HCT116 (cell line): ENCODE data around the gene TLE5. TPM values are rescaled to one million over a fixed set of nuclear protein-coding genes. Genes with fewer than 3 reads are reported as not detected.

Source experiments
- ATAC-seq: fragments of 200-7000 bp; cut with Tn5 transposase; 2 replicates; pipeline ENCODE4 v1.9.1; 2020; ENCODE audit warnings: mild to moderate bottlenecking, moderate library complexity
- BruUV-seq: library from RNA; stranded (reverse); fragments of 400-500 nt; replicated peaks from 2 replicates; lab custom pipeline; 2021; lab: Mats Ljungman, UMichigan
- CTCF ChIA-PET: fragments of 300-600 bp; sonication (Branson Sonifier 250); formaldehyde crosslinking; loops from one replicate; lab custom pipeline; 2021; ENCODE audit warnings: antibody characterized with exemption; lab: Charles Lee
- POLR2A ChIA-PET: fragments of 300-600, 350-600 bp; sonication (Branson Sonifier 250); formaldehyde crosslinking; loops from one replicate; lab custom pipeline; 2021; ENCODE audit warnings: antibody characterized with exemption; lab: Charles Lee
- RAD21 ChIA-PET, 2 experiments: fragments of 300-600 bp; sonication (Branson Sonifier 250); formaldehyde crosslinking; loops; one replicate each; lab custom pipeline; 2023; ENCODE audit warnings: low total read pairs in 2 of 2; ENCODE audit not compliant: uncharacterized antibody in 2 of 2, unreplicated experiment in 2 of 2, low non-redundant PET in 1 of 2; lab: Charles Lee
- DNase-seq: peaks from one replicate; pipeline ENCODE4 v3.0.0-alpha.2; 2010; ENCODE audit warnings: low read depth, low spot score
- H2AFZ ChIP-seq: fragments of 200-600 bp; shearing (Covaris generic), sonication (generic); 2 replicates; pipeline ENCODE4 v1.6.1; 2017; ENCODE audit warnings: low read depth, mixed run types, mixed read lengths, antibody characterized with exemption, low read length; ENCODE audit not compliant: poor library complexity, severe bottlenecking
- H3K27ac ChIP-seq: 2 replicates; pipeline ENCODE4 v1.5.1; 2012; ENCODE audit warnings: low read depth, low read length
- H3K27me3 ChIP-seq: fragments of 200-600 bp; sonication (generic); 2 replicates; pipeline ENCODE4 v1.6.1; 2016; ENCODE audit warnings: mixed run types, low read length, mixed read lengths; ENCODE audit not compliant: insufficient read depth
- H3K36me3 ChIP-seq, 2 experiments: fragments of 200-500 bp in 1 of 2; fragments of 200-600 bp in 1 of 2; sonication (Bioruptor generic) in 1 of 2; sonication (generic) in 1 of 2; 2 replicates each; pipeline versions ENCODE4 v1.5.1 to v1.6.1; 2014 to 2016; ENCODE audit warnings: low read length in 2 of 2, inconsistent platforms in 1 of 2, mixed read lengths in 1 of 2, mixed run types in 1 of 2; ENCODE audit not compliant: insufficient read depth in 2 of 2, control insufficient read depth in 1 of 2
- H3K4me1 ChIP-seq, 2 experiments: fragments of 200-600 bp in 1 of 2; sonication (generic) in 1 of 2; 2 replicates each; pipeline versions ENCODE4 v1.5.1 to v1.6.1; 2012 to 2017; ENCODE audit warnings: low read length in 2 of 2, inconsistent platforms in 1 of 2, mild to moderate bottlenecking in 1 of 2, mixed read lengths in 1 of 2, mixed run types in 1 of 2, moderate library complexity in 1 of 2; ENCODE audit not compliant: insufficient read depth in 2 of 2, control insufficient read depth in 1 of 2
- H3K4me2 ChIP-seq: fragments of 200-600 bp; sonication (generic); 2 replicates; pipeline ENCODE4 v1.6.1; 2017; ENCODE audit warnings: mixed run types, low read length, mixed read lengths
- H3K4me3 ChIP-seq, 2 experiments: fragments of 200-600 bp in 1 of 2; sonication (generic) in 1 of 2; replicated peaks in 1 of 2; 2 replicates each; pipeline ENCODE4 v1.5.1; 2011 to 2016; ENCODE audit warnings: low read length in 2 of 2, control low read depth in 1 of 2, low read depth in 1 of 2, mild to moderate bottlenecking in 1 of 2, mixed read lengths in 1 of 2, mixed run types in 1 of 2
- H3K79me2 ChIP-seq: fragments of 200-600 bp; sonication (generic); 2 replicates; pipeline ENCODE4 v1.6.1; 2017; ENCODE audit warnings: mild to moderate bottlenecking, mixed run types, low read length, moderate library complexity, mixed read lengths; ENCODE audit not compliant: insufficient read depth
- H3K9ac ChIP-seq: fragments of 200-600 bp; sonication (generic); 2 replicates; pipeline ENCODE4 v1.6.1; 2016; ENCODE audit warnings: low read length, mixed read lengths
- H3K9me2 ChIP-seq: fragments of 200-600 bp; sonication (generic), shearing (Covaris generic); 2 replicates; pipeline ENCODE4 v1.6.1; 2017; ENCODE audit warnings: mixed run types, mild to moderate bottlenecking, moderate library complexity; ENCODE audit not compliant: insufficient read depth
- H3K9me3 ChIP-seq, 2 experiments: fragments of 200-500 bp in 1 of 2; fragments of 200-600 bp in 1 of 2; sonication (Bioruptor generic) in 1 of 2; sonication (generic) in 1 of 2; 2 replicates each; pipeline ENCODE4 v1.6.1; 2014 to 2017; ENCODE audit warnings: low read length in 2 of 2, mixed read lengths in 2 of 2, inconsistent platforms in 1 of 2, low read depth in 1 of 2, mild to moderate bottlenecking in 1 of 2, mixed run types in 1 of 2, moderate library complexity in 1 of 2; ENCODE audit not compliant: control insufficient read depth in 1 of 2, insufficient read depth in 1 of 2
- H4K20me1 ChIP-seq: fragments of 200-600 bp; sonication (generic), shearing (Covaris generic); 2 replicates; pipeline ENCODE4 v1.6.1; 2017; ENCODE audit warnings: mixed run types, mild to moderate bottlenecking, moderate library complexity; ENCODE audit not compliant: insufficient read depth
- FOSL1 ChIP-seq: IDR thresholded peaks from 2 replicates; pipeline ENCODE4 v1.6.1; 2012; ENCODE audit warnings: low read depth
- POLR2A ChIP-seq: IDR thresholded peaks from 2 replicates; pipeline ENCODE4 v1.7.0; 2011; ENCODE audit warnings: borderline replicate concordance; ENCODE audit not compliant: insufficient read depth, insufficient read length; ENCODE audit errors: extremely low read depth
- POLR2AphosphoS5 ChIP-seq: IDR thresholded peaks from 2 replicates; pipeline ENCODE4 v1.6.1; 2011; ENCODE audit warnings: mild to moderate bottlenecking, low read depth, low read length, moderate library complexity
- RAD21 ChIP-seq: IDR thresholded peaks from 2 replicates; pipeline ENCODE4 v1.6.1; 2012; ENCODE audit warnings: low read depth, mild to moderate bottlenecking
- SIN3A ChIP-seq: IDR thresholded peaks from 2 replicates; pipeline ENCODE4 v1.6.1; 2012; ENCODE audit warnings: low read depth
- intact Hi-C: fragments of 100-400 bp; cut with micrococcal nuclease; formaldehyde crosslinking; loops from 2 replicates; pipeline ENCODE4 v1.10.0; 2022
- total RNA-seq: library from RNA; stranded (reverse); gene quantifications from one replicate; pipeline ENCODE4 v1.2.1, GENCODE V29; 2021; ENCODE audit not compliant: unreplicated experiment
- TF ChIP-seq, protein P1 (sequence below): IDR thresholded peaks from 2 replicates; pipeline ENCODE4 v1.6.1; 2012; ENCODE audit warnings: low read depth
- TF ChIP-seq, protein P2 (sequence below): IDR thresholded peaks from 2 replicates; pipeline ENCODE4 v1.6.1; 2011; ENCODE audit warnings: mild to moderate bottlenecking, low read length, moderate library complexity; ENCODE audit not compliant: insufficient replicate concordance; ENCODE audit errors: extremely low read depth

Gene TLE5
- total RNA-seq, 1 experiment from 2014 or later: 263 TPM

DNA sequence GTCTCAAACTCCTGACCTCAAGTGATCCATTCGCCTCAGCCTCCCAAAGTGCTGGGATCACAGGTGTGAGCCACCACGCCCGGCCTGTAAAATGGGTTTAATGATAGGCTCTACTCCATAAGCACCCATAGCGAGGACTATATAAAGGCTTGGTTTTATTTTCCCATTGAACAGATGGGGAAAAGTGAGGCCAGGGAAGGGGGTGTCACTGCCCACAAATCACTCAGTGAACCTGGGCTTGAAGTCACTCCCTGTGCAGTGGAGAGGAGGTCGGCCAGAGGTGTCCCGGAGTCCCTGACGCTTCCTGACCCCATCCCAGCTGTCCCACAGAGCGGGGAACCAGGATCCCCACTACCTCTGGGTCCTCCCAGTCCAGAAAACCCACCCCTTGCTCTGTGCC is 48.2 kb downstream of the TLE5 start (continued):
- TF ChIP-seq, protein P1, sequence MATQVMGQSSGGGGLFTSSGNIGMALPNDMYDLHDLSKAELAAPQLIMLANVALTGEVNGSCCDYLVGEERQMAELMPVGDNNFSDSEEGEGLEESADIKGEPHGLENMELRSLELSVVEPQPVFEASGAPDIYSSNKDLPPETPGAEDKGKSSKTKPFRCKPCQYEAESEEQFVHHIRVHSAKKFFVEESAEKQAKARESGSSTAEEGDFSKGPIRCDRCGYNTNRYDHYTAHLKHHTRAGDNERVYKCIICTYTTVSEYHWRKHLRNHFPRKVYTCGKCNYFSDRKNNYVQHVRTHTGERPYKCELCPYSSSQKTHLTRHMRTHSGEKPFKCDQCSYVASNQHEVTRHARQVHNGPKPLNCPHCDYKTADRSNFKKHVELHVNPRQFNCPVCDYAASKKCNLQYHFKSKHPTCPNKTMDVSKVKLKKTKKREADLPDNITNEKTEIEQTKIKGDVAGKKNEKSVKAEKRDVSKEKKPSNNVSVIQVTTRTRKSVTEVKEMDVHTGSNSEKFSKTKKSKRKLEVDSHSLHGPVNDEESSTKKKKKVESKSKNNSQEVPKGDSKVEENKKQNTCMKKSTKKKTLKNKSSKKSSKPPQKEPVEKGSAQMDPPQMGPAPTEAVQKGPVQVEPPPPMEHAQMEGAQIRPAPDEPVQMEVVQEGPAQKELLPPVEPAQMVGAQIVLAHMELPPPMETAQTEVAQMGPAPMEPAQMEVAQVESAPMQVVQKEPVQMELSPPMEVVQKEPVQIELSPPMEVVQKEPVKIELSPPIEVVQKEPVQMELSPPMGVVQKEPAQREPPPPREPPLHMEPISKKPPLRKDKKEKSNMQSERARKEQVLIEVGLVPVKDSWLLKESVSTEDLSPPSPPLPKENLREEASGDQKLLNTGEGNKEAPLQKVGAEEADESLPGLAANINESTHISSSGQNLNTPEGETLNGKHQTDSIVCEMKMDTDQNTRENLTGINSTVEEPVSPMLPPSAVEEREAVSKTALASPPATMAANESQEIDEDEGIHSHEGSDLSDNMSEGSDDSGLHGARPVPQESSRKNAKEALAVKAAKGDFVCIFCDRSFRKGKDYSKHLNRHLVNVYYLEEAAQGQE: no peak
- TF ChIP-seq SIN3A (no peak), FOSL1 (no peak), POLR2AphosphoS5 (no peak), POLR2A (no peak), RAD21 (no peak)

DNA sequence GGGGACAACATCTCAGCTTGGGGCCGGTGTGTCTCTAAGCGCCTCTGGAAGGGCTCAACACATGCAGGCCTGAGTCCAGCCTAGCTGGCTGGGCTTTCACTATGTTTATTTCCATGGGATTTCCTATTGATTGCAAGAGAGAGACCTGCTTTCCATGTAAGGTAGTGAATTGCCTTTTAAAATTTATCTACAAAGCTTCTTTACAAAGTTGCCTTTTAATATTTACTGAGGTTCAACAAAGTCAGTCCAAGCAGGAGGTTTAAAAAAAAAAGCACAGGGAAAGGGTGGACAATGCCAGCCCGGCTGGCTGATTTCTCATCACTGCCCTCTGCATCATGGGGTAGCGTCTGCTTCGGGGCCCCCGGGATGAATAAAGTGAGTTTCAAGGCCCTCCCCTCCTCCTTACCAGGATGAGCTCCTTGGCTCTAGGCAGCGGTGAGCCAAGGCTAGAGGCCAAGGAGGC is 49.0 kb downstream of the TLE5 start:
- H3K36me3 ChIP-seq: no peaks in the 10 kb centered on the region
- no peaks in the 10 kb centered on the region for H3K27me3 ChIP-seq
- H3K79me2 ChIP-seq: no peaks in the 10 kb centered on the region
- no peaks in the 10 kb centered on the region for H3K4me1 ChIP-seq
- no peak overlapping the region for H2AFZ ChIP-seq
- DNase-seq (no peak), ATAC-seq (no peak)
- H3K9me3 ChIP-seq: no peaks in the 10 kb centered on the region
- no peaks in the 10 kb centered on the region for H4K20me1 ChIP-seq
- H3K9ac ChIP-seq: no peak overlapping the region
- no TSS peak for BruUV-seq
- no peak overlapping the region for H3K4me2 ChIP-seq
- ChIA-PET POLR2A (no interaction called here), RAD21 (no interaction called here), CTCF (no interaction called here)
- no peak overlapping the region for H3K4me3 ChIP-seq
- no peaks in the 10 kb centered on the region for H3K9me2 ChIP-seq
- intact Hi-C loops: no loop called here
- TF ChIP-seq, protein P2, sequence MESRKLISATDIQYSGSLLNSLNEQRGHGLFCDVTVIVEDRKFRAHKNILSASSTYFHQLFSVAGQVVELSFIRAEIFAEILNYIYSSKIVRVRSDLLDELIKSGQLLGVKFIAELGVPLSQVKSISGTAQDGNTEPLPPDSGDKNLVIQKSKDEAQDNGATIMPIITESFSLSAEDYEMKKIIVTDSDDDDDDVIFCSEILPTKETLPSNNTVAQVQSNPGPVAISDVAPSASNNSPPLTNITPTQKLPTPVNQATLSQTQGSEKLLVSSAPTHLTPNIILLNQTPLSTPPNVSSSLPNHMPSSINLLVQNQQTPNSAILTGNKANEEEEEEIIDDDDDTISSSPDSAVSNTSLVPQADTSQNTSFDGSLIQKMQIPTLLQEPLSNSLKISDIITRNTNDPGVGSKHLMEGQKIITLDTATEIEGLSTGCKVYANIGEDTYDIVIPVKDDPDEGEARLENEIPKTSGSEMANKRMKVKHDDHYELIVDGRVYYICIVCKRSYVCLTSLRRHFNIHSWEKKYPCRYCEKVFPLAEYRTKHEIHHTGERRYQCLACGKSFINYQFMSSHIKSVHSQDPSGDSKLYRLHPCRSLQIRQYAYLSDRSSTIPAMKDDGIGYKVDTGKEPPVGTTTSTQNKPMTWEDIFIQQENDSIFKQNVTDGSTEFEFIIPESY: no peak
- no peak for TF ChIP-seq SIN3A
- H3K27ac ChIP-seq: no peak overlapping the region
